ENCODE data around the gene EFCAB5.
"Not testable (repeated sequence)": the region's sequence is repeated elsewhere in the genome, so short reads cannot be mapped to it uniquely, and the experiment has no call there.

The EFCAB5 gene

GRCh38 chr17:29936724-29937123 is 4.7 kb upstream of the EFCAB5 start:
- DNase-seq: no peak

DNA sequence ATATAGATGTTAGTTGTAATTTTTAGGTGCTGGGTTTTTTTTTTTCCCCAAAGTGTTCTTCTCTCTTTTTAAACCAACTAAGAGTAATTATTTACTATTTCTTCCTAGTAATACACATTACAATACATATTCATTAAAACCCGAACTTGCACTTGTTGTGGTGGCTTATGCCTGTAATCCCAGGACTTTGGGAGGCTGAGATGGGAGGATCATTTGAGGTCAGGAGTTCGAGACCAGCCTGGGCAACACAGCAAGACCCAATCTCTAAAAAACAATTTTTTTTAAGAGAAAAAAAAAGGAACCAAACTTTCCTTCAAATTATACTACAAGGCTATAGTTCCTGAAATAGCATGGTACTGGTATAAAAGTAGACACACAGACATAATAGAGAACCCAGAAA is 3.8 kb downstream of the EFCAB5 start:
- DNase-seq: no peak

- no peak for DNase-seq
These were observed 7.2 kb downstream of the EFCAB5 start for GRCh38 chr17:29948448-29949215.

- DNase-seq: no peak
These were observed 8.3 kb downstream of the EFCAB5 start for GRCh38 chr17:29949696-29950095.

DNA sequence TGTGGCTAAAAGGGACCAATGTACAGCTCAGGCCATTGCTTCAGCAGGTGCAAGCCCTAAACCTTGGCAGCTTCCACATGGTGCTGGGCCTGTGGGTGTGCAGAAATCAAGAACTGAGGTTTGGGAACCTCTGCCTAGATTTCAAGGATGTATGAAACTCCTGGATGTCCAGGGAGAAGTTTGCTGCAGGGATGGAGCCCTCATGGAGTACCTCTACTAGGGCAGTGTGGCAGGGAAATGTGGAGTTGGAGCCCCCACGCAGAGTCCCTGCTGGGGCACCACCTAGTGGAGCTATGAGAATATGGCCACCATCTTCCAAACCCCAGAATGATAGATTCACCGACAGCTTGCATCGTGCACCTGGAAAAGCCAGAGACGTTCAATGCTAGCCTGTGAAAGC is 13.0 kb downstream of the EFCAB5 start:
- no peak for DNase-seq

DNA sequence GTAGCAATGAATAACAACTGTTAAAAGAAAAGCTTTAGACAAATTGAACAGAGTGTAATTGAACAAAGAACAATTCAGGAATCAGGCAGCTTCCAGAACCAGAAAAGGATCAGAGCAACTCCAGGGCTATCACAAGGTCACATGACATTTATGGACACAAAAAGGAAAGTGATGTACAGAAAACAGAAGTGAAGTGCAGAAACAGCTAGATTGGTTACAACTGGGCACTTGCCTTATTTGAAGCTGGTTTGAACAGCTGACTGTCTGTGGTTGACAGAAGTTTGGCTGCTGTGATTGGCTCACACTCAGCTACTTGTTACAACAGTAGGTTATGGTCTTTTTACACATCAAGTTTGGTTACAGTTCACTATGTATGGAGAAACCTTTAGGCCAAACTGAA is 14.8 kb downstream of the EFCAB5 start:
- no peak for DNase-seq

GRCh38 chr17:29957488-29957887 is 16.1 kb downstream of the EFCAB5 start:
- DNase-seq: not testable (repeated sequence)

DNA sequence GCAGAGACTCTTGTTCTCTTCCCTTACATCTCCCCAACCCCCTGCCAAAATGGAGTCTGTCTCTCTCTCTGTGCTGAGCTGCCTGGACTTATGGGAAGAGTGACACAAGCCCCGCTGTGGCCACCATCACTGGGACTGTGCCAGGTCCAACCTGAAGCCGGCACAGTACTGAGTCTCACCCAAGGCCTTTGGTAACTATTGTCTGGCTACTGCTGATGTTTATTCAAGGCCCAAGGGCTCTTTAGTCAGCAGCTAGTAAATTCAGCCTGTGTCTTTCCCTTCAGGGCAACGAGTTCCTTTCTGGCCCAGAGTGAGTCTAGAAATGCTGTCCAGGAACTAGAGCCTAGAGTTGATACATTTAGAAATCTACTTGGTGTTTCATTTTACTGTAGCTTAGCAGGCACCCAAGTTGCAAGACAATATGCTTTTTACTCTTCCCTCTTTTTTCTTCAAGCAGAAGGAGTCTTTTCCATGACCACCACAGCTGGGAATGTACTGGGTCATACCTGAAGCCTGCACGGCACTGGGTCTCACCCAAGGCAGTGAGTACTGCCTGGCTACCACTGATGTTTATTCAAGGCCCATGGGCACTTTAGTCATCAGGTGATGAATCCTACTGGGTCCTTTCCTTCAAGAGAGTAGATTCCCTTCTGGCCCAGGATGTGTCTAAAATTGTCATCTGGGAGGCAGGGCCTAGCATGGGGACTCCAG is 17.7 kb downstream of the EFCAB5 start:
- peak; percentile 3 for DNase-seq

GRCh38 chr17:29959658-29960337 is 18.4 kb downstream of the EFCAB5 start:
- DNase-seq: peak; percentile 25

- DNase-seq: no peak
These were observed 21.2 kb downstream of the EFCAB5 start for GRCh38 chr17:29962656-29963055.

- no peak for DNase-seq
These were observed 26.8 kb downstream of the EFCAB5 start for GRCh38 chr17:29968271-29968670.

DNA sequence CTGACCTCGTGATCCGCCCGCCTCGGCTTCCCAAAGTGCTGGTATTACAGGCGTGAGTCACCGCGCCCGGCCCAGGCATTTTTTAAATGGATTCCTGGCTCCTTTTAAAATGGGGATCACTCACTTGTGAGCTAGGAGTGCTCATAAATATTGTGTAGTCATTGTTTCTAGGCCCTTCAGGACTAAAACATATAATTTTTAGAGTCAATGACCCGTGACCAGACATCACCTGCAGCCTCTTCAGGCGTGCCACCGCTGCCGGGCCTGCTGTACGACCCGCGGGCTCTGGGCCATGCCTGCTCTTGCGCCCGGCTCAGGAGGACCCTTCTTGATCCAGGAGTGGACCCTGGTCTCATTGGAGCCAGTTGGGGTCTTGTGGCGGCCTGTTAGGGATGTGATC is 30.8 kb downstream of the EFCAB5 start:
- DNase-seq: no peak

DNA sequence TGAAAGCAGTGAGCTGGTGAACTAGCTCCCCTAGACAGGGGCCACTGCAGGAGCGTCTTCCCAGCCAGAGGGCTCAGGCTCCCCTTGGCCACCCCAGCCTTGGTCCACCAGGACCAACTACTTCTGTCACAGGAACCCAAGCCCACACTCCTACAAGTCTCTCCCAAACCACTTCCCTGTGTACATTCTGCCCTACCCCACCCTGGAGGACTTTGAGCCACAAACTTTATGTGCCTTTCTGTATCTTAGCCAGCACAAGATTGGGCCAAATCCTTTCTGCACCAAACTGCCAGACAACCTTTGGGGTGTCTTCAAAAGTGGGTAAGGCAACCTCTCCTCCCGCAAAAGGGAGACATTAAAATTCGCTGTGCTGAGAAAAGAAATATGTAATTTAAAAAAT is 31.6 kb downstream of the EFCAB5 start:
- DNase-seq: no peak

- no peak for DNase-seq
These were observed 36.4 kb downstream of the EFCAB5 start for GRCh38 chr17:29977836-29978235.

GRCh38 chr17:29980261-29980660 is 38.8 kb downstream of the EFCAB5 start:
- DNase-seq: no peak

DNA sequence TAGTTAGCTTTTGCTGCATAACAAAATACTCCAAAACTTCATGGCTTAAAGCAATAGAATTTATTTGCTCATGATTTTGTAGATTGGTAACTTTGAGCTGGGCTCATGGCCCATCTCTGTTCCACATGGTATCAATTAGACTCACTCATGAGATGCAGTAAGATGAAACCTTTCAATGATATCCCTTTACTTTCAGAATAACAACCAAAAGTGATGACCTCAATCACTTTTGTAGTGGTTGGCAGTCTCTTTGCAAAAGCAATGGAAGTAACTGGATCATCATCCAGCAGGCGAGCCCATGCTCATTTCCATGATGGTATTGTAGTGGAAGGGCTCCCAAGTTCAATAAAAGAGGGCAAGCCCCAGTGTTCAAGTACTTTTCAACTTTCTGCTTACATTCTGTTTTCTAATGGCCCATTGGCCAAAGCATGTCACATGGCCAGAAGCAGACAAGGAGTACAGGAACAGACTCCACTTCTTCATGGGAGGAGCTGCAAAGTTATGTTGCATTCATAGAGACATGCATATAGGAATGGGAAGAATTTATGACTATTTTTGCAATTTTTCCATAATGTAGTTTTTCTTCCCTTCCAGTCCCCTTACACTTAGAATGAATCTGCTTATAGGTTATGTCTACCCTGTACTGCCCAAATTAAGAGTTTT is 41.7 kb downstream of the EFCAB5 start:
- no peak for DNase-seq

GRCh38 chr17:29996458-29996857 is 55.0 kb downstream of the EFCAB5 start:
- no peak for DNase-seq

DNA sequence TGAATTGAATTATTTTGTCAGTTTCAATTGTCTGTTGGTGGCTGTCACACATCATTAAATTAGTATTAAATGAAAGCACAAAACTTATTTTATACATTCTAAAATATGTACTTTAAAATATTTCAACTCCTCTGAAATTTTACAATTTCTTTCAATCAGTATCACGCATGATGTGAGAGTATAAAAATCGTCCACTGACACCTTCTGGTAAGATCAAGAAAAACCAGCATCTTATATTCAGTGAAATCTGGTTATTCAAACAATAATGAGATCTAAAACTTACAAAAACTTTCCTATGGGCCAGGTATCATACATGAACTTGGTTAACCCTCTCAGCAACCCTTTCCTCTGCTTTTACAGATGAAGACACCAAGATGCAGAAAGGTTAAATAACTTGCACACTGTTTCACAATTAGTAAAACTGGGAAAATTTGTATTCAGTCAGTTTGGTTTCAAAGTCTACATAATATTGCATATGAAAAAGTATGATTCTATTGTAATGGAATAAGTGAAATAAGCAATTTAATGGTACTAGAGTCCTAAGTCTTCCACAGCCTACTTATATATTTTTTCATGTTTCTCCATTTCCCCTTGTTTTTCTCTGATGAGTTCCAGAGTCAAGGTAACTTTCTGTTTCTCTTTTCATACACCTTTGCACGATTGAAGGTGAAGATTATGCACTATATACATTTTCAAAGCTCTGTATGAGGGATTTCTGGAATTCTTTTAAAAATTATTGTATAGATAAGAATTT is 58.7 kb downstream of the EFCAB5 start:
- no peak for DNase-seq

DNA sequence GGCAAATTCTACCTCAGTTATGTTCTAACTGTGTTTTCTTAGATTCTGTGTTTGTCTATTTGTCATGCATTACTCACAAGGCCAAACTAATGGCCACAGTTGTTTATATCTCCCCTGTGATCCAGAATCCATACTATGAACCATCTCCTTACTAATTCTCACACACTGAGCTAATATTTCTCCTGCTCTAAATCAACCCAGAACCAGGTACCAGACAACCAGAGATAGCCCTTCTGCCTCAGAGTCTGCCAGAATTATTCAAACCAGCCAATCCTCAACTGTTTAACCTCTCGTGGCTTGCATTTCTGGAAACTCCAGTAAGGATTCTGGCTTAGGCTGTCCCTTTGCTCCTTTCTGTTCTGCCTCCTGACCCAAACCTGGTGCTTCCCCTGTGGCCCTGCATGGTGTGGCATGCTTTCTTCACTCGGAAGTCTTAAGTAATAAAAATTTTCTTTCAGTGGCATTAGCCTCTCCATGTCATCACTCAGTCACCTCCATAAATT is 59.4 kb downstream of the EFCAB5 start:
- DNase-seq: no peak

DNA sequence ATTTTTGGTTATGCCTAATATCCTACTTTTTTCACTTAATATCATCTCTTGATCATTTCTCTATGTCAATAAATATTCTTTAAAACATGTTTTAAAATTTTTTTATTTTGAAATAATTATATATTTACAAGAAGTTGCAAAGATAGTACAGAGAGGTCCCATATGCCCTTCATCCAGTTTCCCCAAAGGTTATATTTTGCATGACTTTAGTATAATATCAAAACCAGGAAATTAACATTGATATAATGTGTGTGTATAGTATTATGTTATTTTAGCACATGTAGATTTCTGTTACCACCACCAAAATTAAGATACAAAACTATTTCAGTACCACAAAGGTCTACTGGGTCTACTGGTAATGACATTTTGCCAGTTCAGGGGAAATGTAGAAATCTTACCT is 60.7 kb downstream of the EFCAB5 start:
- DNase-seq: no peak

- DNase-seq: no peak
These were observed 64.4 kb downstream of the EFCAB5 start for GRCh38 chr17:30005709-30006320.

DNA sequence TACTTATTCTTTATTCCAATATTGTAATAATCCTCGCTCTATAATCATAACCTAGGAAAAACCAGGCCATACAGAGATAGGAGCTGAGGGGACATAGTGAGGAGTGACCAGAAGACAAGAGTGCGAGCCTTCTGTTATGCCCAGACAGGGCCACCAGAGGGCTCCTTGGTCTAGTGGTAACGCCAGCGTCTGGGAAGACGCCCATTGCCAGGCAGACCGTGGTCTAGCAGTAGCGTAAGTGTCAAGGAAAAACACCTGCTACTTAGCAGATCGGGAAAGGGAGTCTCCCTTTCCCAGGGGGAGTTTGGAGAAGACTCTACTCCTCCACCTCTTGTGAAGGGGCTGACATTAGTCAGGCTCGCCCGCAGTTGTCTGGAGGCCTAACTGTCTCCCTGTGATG is 70.5 kb downstream of the EFCAB5 start:
- not testable (repeated sequence) for DNase-seq
